Activated CD8-positive, alpha-beta memory T cell treated with anti-CD3 and anti-CD28 coated beads for 24 hours (primary cell): ENCODE results near the gene SEPTIN1.

Experiments used
- DNase-seq: peaks from one replicate; pipeline ENCODE4 v3.0.0-alpha.2; 2020

SEPTIN1 gene, protein sequence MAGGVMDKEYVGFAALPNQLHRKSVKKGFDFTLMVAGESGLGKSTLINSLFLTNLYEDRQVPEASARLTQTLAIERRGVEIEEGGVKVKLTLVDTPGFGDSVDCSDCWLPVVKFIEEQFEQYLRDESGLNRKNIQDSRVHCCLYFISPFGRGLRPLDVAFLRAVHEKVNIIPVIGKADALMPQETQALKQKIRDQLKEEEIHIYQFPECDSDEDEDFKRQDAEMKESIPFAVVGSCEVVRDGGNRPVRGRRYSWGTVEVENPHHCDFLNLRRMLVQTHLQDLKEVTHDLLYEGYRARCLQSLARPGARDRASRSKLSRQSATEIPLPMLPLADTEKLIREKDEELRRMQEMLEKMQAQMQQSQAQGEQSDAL

GRCh38 chr16:30382111-30382881, at the start of gene SEPTIN1:
Gene SEPTIN1 (minus strand): TSS chr16:30382561. CDS start chr16:30382542, 19 bp downstream.
- peak; percentile 89 for DNase-seq

DNA sequence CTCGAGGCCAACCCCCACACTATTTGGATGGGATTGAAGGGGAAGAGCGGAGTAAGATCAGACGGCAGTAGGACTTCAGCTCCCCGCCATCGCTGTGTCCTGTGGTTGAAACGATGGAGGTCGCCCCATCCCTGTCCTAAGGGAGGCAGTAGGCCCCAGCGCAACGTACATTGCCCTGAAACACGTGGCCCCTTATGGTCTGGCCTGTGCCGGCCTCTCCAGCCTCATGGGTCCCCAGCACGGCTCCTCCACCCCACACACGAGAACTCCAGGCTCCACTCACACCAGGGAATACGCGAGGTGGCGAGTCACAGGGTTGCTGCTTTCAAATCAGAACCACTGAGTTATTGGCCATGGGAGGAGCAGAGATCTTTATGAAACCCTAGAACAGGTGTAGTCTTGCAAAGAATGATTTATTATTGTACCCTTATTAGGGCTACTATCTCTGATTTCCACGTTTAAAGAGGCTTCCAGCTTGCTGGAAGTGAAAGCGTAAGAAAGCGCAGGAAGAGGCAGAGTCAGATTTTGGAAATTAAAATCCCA, 48.1 kb upstream of the SEPTIN1 start:
- DNase-seq: no peak

GRCh38 chr16:30429678-30430427, 47.5 kb upstream of the SEPTIN1 start, which contains the start of gene DCTPP1:
Gene DCTPP1 (minus strand): TSS chr16:30430030. CDS start chr16:30429980, 50 bp downstream.
- peak; percentile 96 for DNase-seq

DNA sequence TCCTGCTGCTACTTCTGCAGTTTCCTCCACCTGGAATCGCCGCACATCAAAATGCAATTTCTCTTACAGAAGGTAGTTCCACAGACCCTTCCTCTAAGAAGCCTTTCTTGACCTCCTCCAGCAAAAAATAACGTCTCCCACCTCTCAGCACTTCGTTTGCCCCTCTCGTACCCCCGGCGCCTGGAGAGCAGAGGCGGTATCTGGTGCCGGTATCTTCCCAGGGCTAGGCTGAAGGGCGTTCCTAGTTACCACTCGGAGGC, 47.0 kb upstream of the SEPTIN1 start:
- DNase-seq: no peak

DNA sequence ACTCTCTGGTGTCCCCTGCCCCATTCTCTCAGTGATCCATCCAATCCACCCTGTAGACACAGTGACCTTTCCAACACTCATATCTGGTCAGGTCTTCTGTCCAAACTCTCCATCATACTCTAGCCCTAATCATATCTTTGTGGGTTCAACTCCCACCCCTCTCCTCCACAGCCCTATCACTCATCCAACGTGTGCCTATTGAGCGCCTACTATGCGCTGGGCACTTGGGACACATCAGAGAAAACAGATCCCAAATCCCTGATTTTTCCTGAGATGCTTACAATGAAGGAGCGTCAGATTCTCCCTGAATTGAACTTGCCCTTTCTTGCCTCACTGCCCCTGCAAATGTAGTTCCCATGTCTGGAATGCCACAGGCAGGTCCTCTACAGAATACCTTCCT, 45.7 kb upstream of the SEPTIN1 start:
- DNase-seq: no peak

- no peak for DNase-seq
Observed at GRCh38 chr16:30421010-30421409, 38.6 kb upstream of the SEPTIN1 start.

DNA sequence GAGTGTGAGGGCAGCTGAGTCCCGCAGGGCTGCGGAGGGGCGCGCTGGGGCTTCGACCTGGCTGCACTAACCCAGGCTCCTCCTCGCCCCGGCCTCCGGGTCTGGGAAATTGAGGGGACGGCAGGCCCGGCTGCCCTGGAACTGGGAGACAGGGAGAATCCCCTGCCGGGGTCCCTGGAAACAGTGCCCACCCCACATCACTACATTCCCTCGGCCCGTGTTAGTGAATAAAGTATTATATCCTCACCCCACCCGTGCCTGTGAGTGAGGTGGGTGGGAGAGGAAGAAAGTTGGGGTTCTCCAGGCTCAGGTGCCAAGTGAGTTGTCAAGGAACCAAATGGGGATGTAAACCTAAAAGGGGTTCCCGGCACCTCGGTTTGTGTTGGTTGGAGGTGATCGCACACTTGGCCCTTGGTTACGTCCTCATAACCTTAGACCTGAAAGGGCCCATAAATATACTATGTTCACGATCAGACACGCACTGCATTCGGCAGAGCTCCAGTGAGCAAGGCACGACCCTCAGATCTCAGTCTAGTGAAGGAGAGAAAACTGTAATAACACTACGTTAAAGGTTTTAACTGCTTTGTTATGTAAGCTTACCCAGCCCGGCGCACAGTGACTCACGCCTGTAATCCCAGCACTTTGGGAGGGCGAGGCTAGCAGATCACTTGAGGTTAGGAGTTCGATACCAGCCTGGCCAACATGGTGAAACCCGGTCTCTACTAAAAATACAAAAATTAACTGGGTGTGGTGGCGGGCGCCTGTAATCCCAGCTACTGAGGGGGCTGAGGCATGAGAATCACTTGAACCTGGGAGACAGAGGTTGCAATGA, 36.2 kb upstream of the SEPTIN1 start:
- DNase-seq: no peak

DNA sequence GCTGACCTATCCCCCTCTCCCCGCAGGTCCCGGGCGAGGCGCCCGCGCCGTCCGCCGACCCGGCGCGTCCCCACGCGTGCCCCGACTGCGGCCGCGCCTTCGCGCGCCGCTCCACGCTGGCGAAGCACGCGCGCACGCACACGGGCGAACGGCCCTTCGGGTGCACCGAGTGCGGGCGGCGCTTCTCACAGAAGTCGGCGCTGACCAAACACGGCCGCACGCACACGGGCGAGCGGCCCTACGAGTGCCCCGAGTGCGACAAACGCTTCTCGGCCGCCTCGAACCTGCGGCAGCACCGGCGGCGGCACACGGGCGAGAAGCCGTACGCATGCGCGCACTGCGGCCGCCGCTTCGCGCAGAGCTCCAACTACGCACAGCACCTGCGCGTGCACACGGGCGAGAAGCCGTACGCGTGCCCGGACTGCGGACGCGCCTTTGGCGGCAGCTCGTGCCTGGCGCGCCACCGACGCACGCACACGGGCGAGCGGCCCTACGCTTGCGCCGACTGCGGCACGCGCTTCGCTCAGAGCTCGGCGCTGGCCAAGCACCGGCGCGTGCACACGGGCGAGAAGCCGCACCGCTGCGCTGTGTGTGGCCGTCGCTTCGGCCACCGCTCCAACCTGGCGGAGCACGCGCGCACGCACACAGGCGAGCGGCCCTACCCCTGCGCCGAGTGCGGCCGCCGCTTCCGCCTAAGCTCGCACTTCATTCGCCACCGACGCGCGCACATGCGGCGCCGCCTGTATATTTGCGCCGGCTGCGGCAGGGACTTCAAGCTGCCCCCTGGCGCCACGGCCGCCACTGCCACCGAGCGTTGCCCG, 35.4 kb upstream of the SEPTIN1 start:
- DNase-seq: peak; percentile 92

DNA sequence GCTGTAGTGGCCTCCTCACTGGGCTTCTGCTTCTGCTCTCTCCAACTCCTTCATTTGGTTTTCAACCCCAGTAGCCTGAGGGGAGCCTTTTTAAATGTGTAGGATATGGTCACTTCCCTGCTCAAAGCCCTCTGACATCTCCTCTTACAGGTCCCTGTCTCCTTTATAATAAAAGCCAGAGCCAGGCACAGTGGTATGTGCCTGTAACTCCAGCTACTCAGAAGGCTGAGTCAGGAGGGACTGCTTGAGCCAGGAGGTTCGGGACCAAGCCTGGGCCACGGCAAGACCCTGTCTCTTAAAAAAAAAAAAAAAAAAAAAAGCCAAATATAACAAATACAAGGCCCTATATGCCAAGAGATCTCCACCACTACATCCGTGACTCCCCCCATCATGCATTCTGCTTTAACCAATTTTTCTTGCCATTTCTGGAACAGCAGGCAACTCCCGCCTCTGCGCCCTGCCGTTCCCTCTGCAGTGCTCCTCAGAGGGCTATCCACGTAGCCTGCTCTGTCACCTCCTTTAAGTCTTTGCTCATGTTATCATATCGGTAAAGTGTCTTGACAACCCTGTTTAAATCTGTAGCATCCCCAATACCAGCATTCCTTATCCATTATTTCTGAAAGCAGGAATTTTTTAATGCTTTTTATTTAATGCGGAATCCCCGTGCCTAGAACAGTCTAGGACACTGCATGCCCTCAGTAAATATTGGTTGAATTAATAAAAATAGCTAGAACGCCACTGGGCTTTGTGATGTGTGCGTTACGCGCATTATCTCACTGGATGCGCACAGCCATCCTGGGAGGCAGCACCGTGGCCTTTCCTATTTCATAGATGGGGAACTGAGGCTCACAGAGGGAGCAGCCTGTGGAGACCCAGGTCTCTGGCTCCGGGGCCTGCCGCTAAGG, 34.5 kb upstream of the SEPTIN1 start:
- no peak for DNase-seq

DNA sequence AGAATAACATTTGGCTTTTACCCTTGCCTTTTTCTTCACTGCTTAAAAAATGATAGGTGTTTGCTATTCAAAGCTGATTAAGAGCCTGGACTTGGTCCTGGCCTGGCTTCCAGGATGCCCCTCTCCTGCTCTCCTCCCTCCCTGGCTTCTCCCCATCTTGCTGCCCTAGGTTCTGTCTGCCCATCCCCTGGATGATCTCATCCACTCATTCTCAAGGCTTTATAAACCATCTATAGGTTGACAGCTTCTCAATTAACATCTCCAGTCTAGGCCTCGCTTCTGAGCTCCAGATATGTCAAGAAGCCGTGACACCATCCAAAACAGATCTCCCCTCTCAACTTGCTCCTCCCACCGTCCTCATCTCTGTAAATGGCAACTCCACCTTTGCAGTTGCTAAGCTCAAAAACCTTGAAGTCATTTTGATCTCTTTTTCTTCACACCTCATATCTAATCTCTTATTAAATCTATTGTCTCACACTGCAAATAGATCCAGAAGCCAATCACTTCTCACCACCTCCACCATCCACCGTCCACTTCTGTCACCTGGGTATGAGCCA, 33.8 kb upstream of the SEPTIN1 start:
- no peak for DNase-seq

DNA sequence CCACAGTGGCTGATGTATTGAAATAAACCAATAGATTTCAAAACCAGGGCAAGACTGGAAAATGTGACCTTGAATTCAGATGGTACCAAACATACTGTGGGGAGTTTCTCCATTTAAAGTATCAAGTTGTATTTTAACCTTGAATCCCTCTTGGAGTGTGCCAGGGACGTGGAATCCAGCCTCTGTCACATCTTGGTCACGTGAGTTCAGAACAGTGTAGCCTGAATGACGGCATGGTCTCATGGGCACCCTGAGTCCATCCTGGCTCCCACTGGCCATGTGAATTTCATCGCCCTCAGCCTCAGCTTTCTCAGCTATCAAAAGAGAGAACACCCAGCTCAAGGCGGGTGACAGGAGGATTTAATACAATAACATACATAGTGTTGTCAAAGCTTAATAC, 31.8 kb upstream of the SEPTIN1 start:
- DNase-seq: no peak

GRCh38 chr16:30413112-30413806, 30.9 kb upstream of the SEPTIN1 start:
- no peak for DNase-seq

DNA sequence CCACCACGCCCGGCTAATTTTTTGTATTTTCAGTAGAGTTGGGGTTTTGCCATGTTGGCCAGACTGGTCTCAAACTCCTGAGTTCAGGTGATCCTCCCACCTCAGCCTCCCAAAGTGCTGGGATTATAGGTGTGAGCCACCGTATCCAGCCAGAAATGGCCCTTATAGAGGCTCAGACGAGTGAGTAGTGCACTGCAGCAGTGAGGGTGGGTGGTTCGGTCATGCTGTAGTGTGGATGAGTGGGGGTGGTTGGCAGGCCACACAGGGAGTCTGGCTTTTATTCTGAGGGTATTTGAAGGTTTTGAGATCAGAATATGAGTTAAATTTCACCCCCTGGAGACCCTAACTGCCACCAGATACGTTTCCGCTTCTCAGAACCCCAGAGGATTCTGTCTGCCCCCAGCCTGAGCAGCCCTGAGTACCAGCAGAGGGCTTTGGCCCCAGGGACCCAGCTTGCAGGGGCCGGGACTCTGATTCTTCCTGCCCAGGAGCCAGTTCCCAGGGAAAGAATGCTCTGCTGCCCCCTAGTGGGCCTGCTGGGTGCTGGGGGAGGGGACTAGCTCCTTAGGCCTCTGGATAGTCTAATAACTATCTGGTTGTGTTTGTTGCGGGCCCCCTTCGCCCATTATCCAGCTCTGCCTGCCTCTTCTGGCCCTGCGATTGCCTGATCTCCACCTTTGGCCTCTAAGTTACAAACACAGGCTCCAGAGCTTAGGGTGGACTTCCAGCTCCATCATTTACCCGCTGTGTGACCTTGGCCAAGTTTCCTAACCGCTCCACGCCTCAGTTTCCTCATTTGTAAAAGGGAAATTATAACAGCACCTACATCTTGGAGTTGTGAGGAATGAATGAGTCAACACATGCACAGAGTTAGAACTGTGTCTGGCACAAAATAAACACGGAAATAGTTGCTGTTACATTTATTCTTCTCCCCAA, 27.0 kb upstream of the SEPTIN1 start:
- peak; percentile 98 for DNase-seq

DNA sequence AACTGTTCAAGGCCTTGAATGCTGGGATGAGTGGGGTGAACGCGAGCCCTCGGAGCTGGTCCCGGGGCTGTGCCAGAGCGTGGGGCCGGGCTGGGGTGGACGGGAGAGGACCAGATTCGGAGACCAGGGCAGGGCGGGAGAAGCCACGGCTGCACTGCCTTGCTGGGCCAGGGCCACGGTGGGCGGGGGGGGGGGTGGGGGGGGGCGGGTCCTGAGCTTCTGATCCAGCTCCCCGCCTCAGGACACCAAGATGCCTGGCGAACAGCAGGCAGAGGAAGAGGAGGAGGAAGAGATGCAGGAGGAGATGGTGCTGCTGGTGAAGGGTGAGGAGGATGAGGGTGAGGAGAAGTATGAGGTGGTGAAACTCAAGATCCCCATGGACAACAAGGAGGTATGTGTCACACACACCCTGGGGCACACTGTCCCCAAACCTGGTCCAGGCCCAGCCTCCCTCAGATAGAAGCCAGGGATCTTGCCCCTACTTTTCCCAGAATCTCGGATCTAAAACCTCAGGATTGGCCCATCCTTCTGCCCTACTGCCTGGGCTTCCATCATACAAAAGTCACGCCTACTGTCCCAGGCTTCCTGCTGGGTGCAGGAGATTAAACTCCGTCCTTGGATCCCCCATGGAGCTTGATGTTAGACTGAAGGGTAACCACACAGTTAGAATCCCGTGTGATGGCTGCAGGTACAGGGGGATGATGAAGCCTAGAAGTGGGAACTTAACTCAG, 25.6 kb upstream of the SEPTIN1 start:
- DNase-seq: no peak

DNA sequence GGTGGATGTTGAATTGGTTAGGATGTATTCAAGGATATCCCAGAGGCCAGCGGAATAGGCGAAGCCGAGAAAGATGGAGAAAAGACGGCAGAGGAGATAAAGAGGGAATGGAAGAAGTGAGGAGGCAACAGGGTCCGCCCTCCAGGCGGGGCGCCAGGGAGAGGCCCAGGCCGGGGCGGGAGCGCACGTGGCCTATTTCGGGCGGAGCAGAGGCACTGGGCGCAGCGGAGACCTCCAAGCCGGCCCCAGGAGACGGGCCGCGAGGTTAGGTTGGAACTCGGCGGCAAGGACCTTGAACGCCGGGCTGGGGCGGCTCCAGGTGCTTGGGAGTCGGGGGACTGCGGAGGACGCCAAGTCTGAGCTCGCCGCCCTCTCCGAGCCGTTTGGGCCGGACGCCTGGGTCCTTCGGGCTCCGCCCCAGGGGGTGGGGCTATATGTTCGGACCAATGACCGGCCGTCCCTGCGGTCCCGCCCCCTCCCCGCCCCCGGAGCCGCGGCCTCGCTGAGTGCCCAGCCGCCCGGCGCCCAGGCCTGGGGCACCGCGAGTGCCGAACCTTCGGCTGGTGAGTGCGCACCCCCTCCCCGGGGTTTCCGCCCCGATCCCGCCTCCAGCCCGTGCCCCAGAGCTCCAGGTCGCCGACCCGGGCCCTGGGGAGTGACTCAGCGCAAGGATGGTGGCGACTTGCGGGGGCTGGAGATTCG, 24.9 kb upstream of the SEPTIN1 start, which contains the start of gene ZNF771:
TSS of gene ZNF771 (plus strand) at position 505 of the 702 bp plus-strand sequence. CDS start 448 bp downstream, outside the sequence.
- peak; percentile 98 for DNase-seq

- DNase-seq: no peak
Observed at GRCh38 chr16:30406795-30407101, 24.4 kb upstream of the SEPTIN1 start.
